Mucosa of stomach (tissue), 1 donor: Measurements from ENCODE around the gene FUBP3.

Source experiments
- H3K27me3 ChIP-seq: one replicate; pipeline ENCODE4 v1.7.0; 2013; ENCODE audit warnings: mild to moderate bottlenecking, low read length; ENCODE audit not compliant: control insufficient read depth, insufficient read depth
- H3K36me3 ChIP-seq: one replicate; pipeline ENCODE4 v1.7.0; 2013; ENCODE audit warnings: low read length; ENCODE audit not compliant: control insufficient read depth, insufficient read depth
- H3K4me1 ChIP-seq: one replicate; pipeline ENCODE4 v1.7.0; 2013; ENCODE audit warnings: mild to moderate bottlenecking, low read length; ENCODE audit not compliant: control insufficient read depth, insufficient read depth
- H3K4me3 ChIP-seq: one replicate; pipeline ENCODE4 v1.7.0; 2013; ENCODE audit warnings: low read length
- H3K9ac ChIP-seq: one replicate; pipeline ENCODE4 v1.7.0; 2013; ENCODE audit warnings: mild to moderate bottlenecking, low read length, moderate library complexity
- H3K9me3 ChIP-seq: one replicate; pipeline ENCODE4 v1.7.0; 2013; ENCODE audit warnings: mild to moderate bottlenecking, low read length, moderate library complexity; ENCODE audit not compliant: control insufficient read depth
- donor health status: Pancreatic carcinoma.

Gene FUBP3

GRCh38 chr9:130632841-130633240 is 53.5 kb downstream of the FUBP3 start:
- Histone ChIP-seq H3K36me3 (peaks cover 22% of the 10 kb centered on the region), H3K9ac (no peak overlapping the region), H3K4me3 (no peak overlapping the region), H3K27me3 (no peaks in the 10 kb centered on the region), H3K4me1 (no peaks in the 10 kb centered on the region), H3K9me3 (no peaks in the 10 kb centered on the region)

DNA sequence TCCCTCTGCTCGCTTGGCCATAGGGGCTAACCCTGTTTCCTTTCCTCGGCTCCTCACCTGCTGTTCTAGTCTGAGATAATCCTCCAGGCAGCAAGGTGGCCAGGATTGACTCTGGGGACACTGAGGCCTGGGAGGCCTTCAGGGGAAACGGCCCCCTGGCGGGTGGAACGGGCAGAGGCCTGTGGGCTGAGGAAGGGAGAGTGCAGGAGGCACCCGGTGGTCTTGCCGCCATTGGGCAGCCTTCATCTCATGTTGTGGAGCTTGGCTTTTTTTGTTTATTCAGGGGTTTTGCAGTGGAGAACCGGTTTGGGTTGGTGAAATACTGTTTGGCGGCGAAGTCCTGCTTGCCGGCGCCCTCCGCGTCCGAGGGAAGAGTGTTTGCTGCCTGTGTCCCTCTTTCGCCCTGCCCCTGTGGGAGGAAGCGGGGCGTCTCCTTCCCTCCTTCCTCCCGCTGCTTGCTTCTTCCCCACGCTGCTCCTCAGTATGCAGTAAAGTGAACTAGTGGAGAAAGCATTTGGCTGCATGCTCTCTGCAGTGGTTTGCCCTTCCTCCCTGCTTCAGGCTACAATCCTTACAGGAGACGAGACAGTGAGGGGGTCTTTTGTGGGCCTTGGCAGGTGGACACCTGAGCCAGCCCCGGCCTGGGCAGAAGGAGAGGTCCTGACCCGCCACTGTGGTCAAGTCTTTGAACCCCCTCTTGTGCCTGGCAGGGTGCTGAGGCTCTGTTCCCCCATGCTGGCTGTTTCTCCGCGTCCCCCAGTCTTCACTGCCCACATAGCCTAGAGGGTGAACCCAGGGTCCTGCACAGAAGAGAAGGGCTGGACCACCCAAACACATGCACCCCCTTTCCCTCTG is 54.2 kb downstream of the FUBP3 start:
- H3K4me3 ChIP-seq, result no peak overlapping the region
- H3K36me3 ChIP-seq, result peaks cover 22% of the 10 kb centered on the region
- H3K9me3 ChIP-seq, result no peaks in the 10 kb centered on the region
- H3K4me1 ChIP-seq, result no peaks in the 10 kb centered on the region
- H3K9ac ChIP-seq, result no peak overlapping the region
- no peaks in the 10 kb centered on the region for H3K27me3 ChIP-seq

GRCh38 chr9:130634191-130634768 is 54.9 kb downstream of the FUBP3 start:
- Histone ChIP-seq H3K27me3 (no peaks in the 10 kb centered on the region), H3K4me3 (no peak overlapping the region), H3K9ac (no peak overlapping the region), H3K4me1 (no peaks in the 10 kb centered on the region), H3K9me3 (no peaks in the 10 kb centered on the region), H3K36me3 (peaks cover 22% of the 10 kb centered on the region)

- H3K9me3 ChIP-seq, result no peaks in the 10 kb centered on the region
- H3K27me3 ChIP-seq, result no peaks in the 10 kb centered on the region
- no peak overlapping the region for H3K9ac ChIP-seq
- H3K4me1 ChIP-seq, result no peaks in the 10 kb centered on the region
- H3K36me3 ChIP-seq, result peaks cover 22% of the 10 kb centered on the region
- H3K4me3 ChIP-seq, result no peak overlapping the region
These were observed 55.4 kb downstream of the FUBP3 start for GRCh38 chr9:130634801-130635200.

DNA sequence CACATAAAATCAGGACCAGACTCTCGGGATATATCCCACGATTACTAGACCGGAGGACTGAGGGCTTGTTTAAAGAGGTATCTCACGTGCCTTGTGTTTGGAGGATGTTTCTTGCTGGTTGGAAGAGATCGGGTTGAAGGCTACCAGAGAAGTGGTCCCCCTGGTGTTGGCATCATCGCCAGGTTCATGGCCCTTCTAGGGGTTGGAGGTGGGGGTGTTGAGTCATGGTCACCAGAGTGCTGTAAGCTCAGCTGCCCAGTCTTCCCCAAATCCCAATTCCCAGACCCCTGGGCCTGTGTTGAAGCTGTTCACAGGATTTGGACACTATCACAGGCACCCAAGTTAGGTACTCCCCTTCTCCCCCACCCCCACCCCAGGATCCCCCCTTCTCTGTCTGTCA is 55.9 kb downstream of the FUBP3 start:
- H3K4me1 ChIP-seq, result no peaks in the 10 kb centered on the region
- no peaks in the 10 kb centered on the region for H3K27me3 ChIP-seq
- H3K9me3 ChIP-seq, result no peaks in the 10 kb centered on the region
- H3K36me3 ChIP-seq, result peaks cover 22% of the 10 kb centered on the region
- no peak overlapping the region for H3K4me3 ChIP-seq
- H3K9ac ChIP-seq, result no peak overlapping the region

GRCh38 chr9:130635721-130636647 is 56.6 kb downstream of the FUBP3 start:
- Histone ChIP-seq H3K9ac (no peak overlapping the region), H3K9me3 (no peaks in the 10 kb centered on the region), H3K4me3 (no peak overlapping the region), H3K27me3 (no peaks in the 10 kb centered on the region), H3K4me1 (no peaks in the 10 kb centered on the region), H3K36me3 (peaks cover 21% of the 10 kb centered on the region)

GRCh38 chr9:130636648-130637020 is 57.3 kb downstream of the FUBP3 start:
- Histone ChIP-seq H3K27me3 (no peaks in the 10 kb centered on the region), H3K36me3 (peaks cover 15% of the 10 kb centered on the region), H3K4me3 (no peak overlapping the region)

DNA sequence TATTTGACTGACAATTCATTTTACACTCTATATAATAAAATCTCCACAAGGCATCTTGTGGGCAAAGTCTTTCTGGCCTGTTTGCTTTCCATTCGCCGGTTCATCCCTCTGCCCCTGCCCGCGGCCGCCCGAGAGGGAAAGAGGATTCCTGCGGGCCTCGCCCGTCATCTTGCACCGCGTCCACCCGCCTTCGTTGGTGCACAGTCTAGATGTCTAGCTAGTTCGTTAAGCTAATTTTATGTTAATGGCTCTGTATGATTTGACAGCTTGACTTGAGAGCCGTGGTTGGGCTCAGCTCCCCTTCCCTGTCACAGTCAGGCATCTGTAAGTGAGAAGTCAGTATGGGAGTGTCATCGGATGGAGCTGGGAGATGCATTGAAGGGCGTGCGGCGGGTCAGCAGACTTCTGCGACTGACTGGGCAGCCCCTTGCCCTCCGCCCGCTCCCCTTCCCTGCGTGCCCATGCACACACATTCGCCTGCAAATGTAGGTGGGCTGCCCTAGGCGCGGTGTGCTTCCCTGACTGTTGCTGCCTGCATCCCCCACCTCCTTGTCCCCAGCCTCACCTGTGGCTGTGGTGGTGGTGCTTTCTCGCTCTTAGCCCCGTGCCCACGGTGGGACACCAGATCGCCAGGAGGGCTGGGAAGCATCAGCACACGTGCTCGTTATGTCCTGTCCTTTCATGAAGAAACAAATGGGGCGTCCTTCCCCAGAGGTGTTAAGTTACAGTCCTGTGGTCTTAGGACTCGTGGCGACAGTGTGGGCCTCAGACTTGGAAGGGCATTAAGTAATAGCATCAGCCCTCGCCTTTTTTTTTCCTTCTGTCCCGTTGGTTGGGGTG is 59.1 kb downstream of the FUBP3 start:
- H3K36me3 ChIP-seq, result peaks cover 12% of the 10 kb centered on the region
- H3K27me3 ChIP-seq, result no peaks in the 10 kb centered on the region
- no peak overlapping the region for H3K4me3 ChIP-seq
- H3K9me3 ChIP-seq, result no peaks in the 10 kb centered on the region
- H3K9ac ChIP-seq, result no peak overlapping the region
- no peaks in the 10 kb centered on the region for H3K4me1 ChIP-seq

More at GRCh38 chr9:130636648-130637020, 57.3 kb downstream of the FUBP3 start:
- no peaks in the 10 kb centered on the region for H3K9me3 ChIP-seq
- no peaks in the 10 kb centered on the region for H3K4me1 ChIP-seq
- no peak overlapping the region for H3K9ac ChIP-seq

DNA sequence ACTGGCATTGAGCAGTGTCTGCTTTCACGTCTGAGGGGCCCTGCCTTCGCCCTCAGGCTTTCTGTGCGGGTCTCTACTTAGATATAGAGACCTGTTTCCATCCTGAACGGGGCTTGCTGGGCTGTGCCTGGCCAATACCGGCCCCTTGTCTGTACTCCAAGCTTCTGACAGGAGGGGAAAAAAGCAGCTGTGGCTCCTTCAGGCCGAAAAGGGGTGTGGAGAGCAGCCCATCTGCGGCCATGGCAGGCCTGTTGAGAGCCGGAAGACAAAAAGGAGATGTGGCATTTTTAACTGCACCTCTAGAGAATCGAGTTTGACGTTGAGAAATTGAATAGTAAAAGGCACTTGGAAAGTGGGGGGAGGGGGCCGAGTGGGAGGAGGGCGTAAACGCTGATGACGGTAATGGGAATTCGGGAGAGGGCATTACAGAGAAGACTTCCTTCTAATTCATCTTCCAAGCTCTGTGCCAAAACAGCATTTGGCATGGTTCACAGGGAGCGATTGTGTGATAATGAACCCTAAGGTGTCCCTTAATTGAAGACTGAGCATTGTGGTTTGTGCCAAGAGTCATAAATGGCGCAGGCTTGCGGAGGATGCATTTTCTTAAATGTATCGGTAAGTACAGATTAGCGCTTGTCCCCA is 59.9 kb downstream of the FUBP3 start:
- H3K9me3 ChIP-seq, result no peaks in the 10 kb centered on the region
- H3K9ac ChIP-seq, result no peak overlapping the region
- no peaks in the 10 kb centered on the region for H3K4me1 ChIP-seq
- no peaks in the 10 kb centered on the region for H3K27me3 ChIP-seq
- H3K4me3 ChIP-seq, result no peak overlapping the region
- H3K36me3 ChIP-seq, result peaks cover 8% of the 10 kb centered on the region

GRCh38 chr9:130639866-130640555 is 60.6 kb downstream of the FUBP3 start:
- H3K4me3 ChIP-seq, result no peak overlapping the region
- H3K4me1 ChIP-seq, result no peaks in the 10 kb centered on the region
- no peaks in the 10 kb centered on the region for H3K27me3 ChIP-seq
- no peak overlapping the region for H3K9ac ChIP-seq
- no peaks in the 10 kb centered on the region for H3K9me3 ChIP-seq
- peaks cover under 1% of the 10 kb centered on the region for H3K36me3 ChIP-seq
